Measurements from ENCODE around the gene EFTUD2. TPM values are rescaled to one million over a fixed set of nuclear protein-coding genes. Genes with fewer than 3 reads are reported as not detected.

The EFTUD2 gene
- total RNA-seq, 1 experiment from 2014 or later = 150 TPM

DNA sequence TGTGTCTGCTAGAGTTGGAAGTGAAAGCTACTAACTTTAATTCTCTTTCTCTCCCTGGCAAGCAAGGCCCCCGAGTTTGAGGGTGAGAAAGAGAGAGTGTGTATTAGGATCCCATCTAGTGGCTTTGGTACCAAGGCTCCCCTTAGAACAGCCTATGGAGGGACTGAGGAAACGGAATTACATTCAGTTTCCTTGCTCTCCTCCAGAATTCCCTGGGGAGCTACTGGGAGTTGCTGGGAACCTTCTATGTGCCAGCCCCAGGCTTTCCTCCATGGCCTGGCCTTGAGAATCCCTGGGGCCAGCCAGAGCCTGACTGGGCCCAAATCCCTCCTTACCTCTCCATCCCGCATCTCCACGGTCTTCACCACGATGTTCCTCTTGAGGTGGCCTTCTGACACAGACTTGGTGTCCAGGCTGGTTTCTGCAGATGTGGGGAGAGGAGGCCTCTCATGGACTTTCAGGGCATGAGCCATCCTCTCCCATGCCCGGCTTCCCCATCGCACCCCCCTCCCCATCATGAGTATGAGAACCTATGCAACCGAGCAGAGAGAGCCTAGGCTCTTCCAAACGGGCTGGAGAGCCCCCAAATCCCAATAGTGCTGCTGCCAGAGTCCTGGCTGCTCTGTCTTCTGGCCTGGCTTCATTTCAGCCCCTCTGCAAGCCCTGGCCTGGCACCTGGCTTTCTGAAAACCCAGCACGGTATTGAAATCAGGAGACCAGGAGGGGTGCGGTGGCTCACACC, 8.7 kb upstream of the EFTUD2 start:
- H3K9ac ChIP-seq (ENCODE audit: low read length) = no peak overlapping the region
- DNase-seq (ENCODE audit: low read depth, low spot score) = no peak
- ChIA-PET CTCF (interaction anchor here (1.1 kb wide), 1 partner anchor 12 kb away, joined by 3 read pairs; no protein-coding TSS in a partner anchor), RAD21 (ENCODE audit: low non-redundant PET in 1 of 2, low total read pairs in 2 of 2, uncharacterized antibody in 2 of 2, unreplicated experiment in 2 of 2) (no interaction called here), POLR2A (no interaction called here)
- intact Hi-C loops (cut with micrococcal nuclease) = no loop called here
- TF ChIP-seq, protein P1, sequence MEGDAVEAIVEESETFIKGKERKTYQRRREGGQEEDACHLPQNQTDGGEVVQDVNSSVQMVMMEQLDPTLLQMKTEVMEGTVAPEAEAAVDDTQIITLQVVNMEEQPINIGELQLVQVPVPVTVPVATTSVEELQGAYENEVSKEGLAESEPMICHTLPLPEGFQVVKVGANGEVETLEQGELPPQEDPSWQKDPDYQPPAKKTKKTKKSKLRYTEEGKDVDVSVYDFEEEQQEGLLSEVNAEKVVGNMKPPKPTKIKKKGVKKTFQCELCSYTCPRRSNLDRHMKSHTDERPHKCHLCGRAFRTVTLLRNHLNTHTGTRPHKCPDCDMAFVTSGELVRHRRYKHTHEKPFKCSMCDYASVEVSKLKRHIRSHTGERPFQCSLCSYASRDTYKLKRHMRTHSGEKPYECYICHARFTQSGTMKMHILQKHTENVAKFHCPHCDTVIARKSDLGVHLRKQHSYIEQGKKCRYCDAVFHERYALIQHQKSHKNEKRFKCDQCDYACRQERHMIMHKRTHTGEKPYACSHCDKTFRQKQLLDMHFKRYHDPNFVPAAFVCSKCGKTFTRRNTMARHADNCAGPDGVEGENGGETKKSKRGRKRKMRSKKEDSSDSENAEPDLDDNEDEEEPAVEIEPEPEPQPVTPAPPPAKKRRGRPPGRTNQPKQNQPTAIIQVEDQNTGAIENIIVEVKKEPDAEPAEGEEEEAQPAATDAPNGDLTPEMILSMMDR (IDR thresholded peaks at IDR 0.05 in 2 of 3, conservative IDR thresholded peaks at IDR 0.05 in 1 of 3; ENCODE audit: borderline replicate concordance in 1 of 3, insufficient read depth in 1 of 3, low read depth in 2 of 3, low read length in 2 of 3) = no peak
- no peak for TF ChIP-seq TCF7L2 (IDR thresholded peaks at IDR 0.05; ENCODE audit: borderline replicate concordance, extremely low read depth, insufficient read depth, insufficient read length)
- TF ChIP-seq POLR2A (IDR thresholded peaks at IDR 0.05; ENCODE audit: borderline replicate concordance, extremely low read depth, insufficient read depth, insufficient read length) = no peak
- no peaks in the 10 kb centered on the region for H3K9me3 ChIP-seq (ENCODE audit: control insufficient read depth in 1 of 2, insufficient read depth in 1 of 2, low read depth in 1 of 2, low read length in 2 of 2)
- H3K4me1 ChIP-seq (ENCODE audit: control insufficient read depth in 1 of 2, insufficient read depth in 2 of 2, low read length in 2 of 2) = peaks cover 11 to 21% of the 10 kb centered on the region in 2 experiments
- H3K36me3 ChIP-seq (ENCODE audit: control insufficient read depth in 1 of 2, insufficient read depth in 2 of 2, low read length in 2 of 2) = no peaks in the 10 kb centered on the region
- no peaks in the 10 kb centered on the region for H3K27me3 ChIP-seq (ENCODE audit: insufficient read depth, low read length)
- H3K79me2 ChIP-seq (ENCODE audit: insufficient read depth, low read length) = no peaks in the 10 kb centered on the region
- H4K20me1 ChIP-seq (ENCODE audit: insufficient read depth) = no peaks in the 10 kb centered on the region
- no peak overlapping the region for H3K4me2 ChIP-seq (ENCODE audit: low read length)
- no peak overlapping the region for H2AFZ ChIP-seq (ENCODE audit: low read depth, low read length, poor library complexity, severe bottlenecking)
- H3K9me2 ChIP-seq (ENCODE audit: insufficient read depth) = no peaks in the 10 kb centered on the region
- no peak overlapping the region for H3K4me3 ChIP-seq (replicated peaks in 1 of 2; ENCODE audit: low read depth in 1 of 2, low read length in 2 of 2)
- H3K27ac ChIP-seq (ENCODE audit: low read depth, low read length) = no peak overlapping the region
- BruUV-seq (replicated peaks) = no TSS peak
- ATAC-seq = no peak
